Effector memory CD4-positive, alpha-beta T cell (primary cell): ENCODE results near the gene GPR183.
A peak's percentile ranks its signal among the peaks of the same experiment; 100 is the strongest.

Experiments
- DNase-seq, 3 donors: peaks; one replicate each; pipeline ENCODE4 v3.0.0-alpha.2; 2020
- H3K27ac ChIP-seq: 2 replicates; pipeline ENCODE4 v1.7.0; 2013; ENCODE audit warnings: mild to moderate bottlenecking, low read length, moderate library complexity; ENCODE audit not compliant: insufficient read depth, poor library complexity, severe bottlenecking
- H3K27me3 ChIP-seq: replicated peaks from 2 replicates; pipeline ENCODE4 v1.7.0; 2013; ENCODE audit warnings: mild to moderate bottlenecking, low read length; ENCODE audit not compliant: insufficient read depth, control insufficient read depth, poor library complexity, severe bottlenecking
- H3K36me3 ChIP-seq: 2 replicates; pipeline ENCODE4 v1.7.0; 2013; ENCODE audit warnings: mild to moderate bottlenecking, low read length, moderate library complexity; ENCODE audit not compliant: control insufficient read depth, insufficient read depth
- H3K4me1 ChIP-seq: 2 replicates; pipeline ENCODE4 v1.7.0; 2013; ENCODE audit warnings: low read length, mild to moderate bottlenecking; ENCODE audit not compliant: control insufficient read depth, insufficient read depth, poor library complexity, severe bottlenecking
- H3K4me3 ChIP-seq: 2 replicates; pipeline ENCODE4 v1.7.0; 2013; ENCODE audit warnings: low read length, low read depth, mild to moderate bottlenecking; ENCODE audit not compliant: insufficient read depth, poor library complexity, severe bottlenecking
- H3K9me3 ChIP-seq: 2 replicates; pipeline ENCODE4 v1.7.0; 2013; ENCODE audit warnings: mild to moderate bottlenecking, low read length, moderate library complexity; ENCODE audit not compliant: control insufficient read depth

GPR183 gene

GRCh38 chr13:99265821-99266426 is 41.3 kb downstream of the GPR183 start:
- no peak for DNase-seq
- Histone ChIP-seq H3K4me1 (peaks cover 32% of the 10 kb centered on the region), H3K9me3 (no peaks in the 10 kb centered on the region), H3K4me3 (no peak overlapping the region), H3K27me3 (no peaks in the 10 kb centered on the region), H3K27ac (no peak overlapping the region), H3K36me3 (peaks cover 3% of the 10 kb centered on the region)

- Histone ChIP-seq H3K4me3 (no peak overlapping the region), H3K27me3 (no peaks in the 10 kb centered on the region), H3K4me1 (peaks cover 31% of the 10 kb centered on the region), H3K9me3 (no peaks in the 10 kb centered on the region), H3K27ac (no peak overlapping the region), H3K36me3 (peaks cover 3% of the 10 kb centered on the region)
- DNase-seq: no peak
Observed at GRCh38 chr13:99265162-99265800, 41.9 kb downstream of the GPR183 start.

GRCh38 chr13:99264051-99264450 is 43.1 kb downstream of the GPR183 start:
- H3K4me3 ChIP-seq: no peak overlapping the region
- peak overlapping the region; percentile 44 for H3K27ac ChIP-seq
- peaks cover 34% of the 10 kb centered on the region for H3K4me1 ChIP-seq
- H3K27me3 ChIP-seq: no peaks in the 10 kb centered on the region
- H3K36me3 ChIP-seq: peaks cover 3% of the 10 kb centered on the region
- no peaks in the 10 kb centered on the region for H3K9me3 ChIP-seq
- DNase-seq: no peak

- Histone ChIP-seq H3K36me3 (peaks cover 3% of the 10 kb centered on the region), H3K27me3 (no peaks in the 10 kb centered on the region), H3K27ac (no peak overlapping the region), H3K4me1 (peaks cover 34% of the 10 kb centered on the region), H3K9me3 (no peaks in the 10 kb centered on the region), H3K4me3 (no peak overlapping the region)
- no peak for DNase-seq
Observed at GRCh38 chr13:99263126-99263785, 43.9 kb downstream of the GPR183 start.

- Histone ChIP-seq H3K27ac (no peak overlapping the region), H3K4me3 (no peak overlapping the region), H3K4me1 (peaks cover 34% of the 10 kb centered on the region), H3K36me3 (no peaks in the 10 kb centered on the region), H3K9me3 (no peaks in the 10 kb centered on the region), H3K27me3 (no peaks in the 10 kb centered on the region)
- DNase-seq: no peak
Observed at GRCh38 chr13:99261059-99261458, 46.1 kb downstream of the GPR183 start.

GRCh38 chr13:99260216-99260615 is 47.0 kb downstream of the GPR183 start:
- Histone ChIP-seq H3K9me3 (no peaks in the 10 kb centered on the region), H3K27ac (peak overlapping the region; percentile 65), H3K36me3 (peaks cover 4% of the 10 kb centered on the region), H3K27me3 (no peaks in the 10 kb centered on the region), H3K4me1 (peaks cover 28% of the 10 kb centered on the region), H3K4me3 (no peak overlapping the region)
- no peak for DNase-seq

GRCh38 chr13:99258946-99259345 is 48.3 kb downstream of the GPR183 start:
- H3K27ac ChIP-seq: peak overlapping the region; percentile 65
- no peak for DNase-seq

GRCh38 chr13:99258210-99258860 is 48.9 kb downstream of the GPR183 start, which contains the start of gene GPR18:
Gene GPR18 (minus strand): TSS chr13:99258379. CDS start chr13:99255872, 2,507 bp downstream.
- no peaks in the 10 kb centered on the region for H3K27me3 ChIP-seq
- no peaks in the 10 kb centered on the region for H3K9me3 ChIP-seq
- peaks cover 12% of the 10 kb centered on the region for H3K4me1 ChIP-seq
- peaks cover 16% of the 10 kb centered on the region for H3K36me3 ChIP-seq
- peak within 1 kb of the TSS; percentile 63 for H3K4me3 ChIP-seq
- no peak for DNase-seq
- peak within 1 kb of the TSS; percentile 65 for H3K27ac ChIP-seq

More at GRCh38 chr13:99258946-99259345, 48.3 kb downstream of the GPR183 start:
- Histone ChIP-seq H3K4me1 (peaks cover 18% of the 10 kb centered on the region), H3K36me3 (peaks cover 16% of the 10 kb centered on the region), H3K9me3 (no peaks in the 10 kb centered on the region), H3K27me3 (no peaks in the 10 kb centered on the region), H3K4me3 (peak overlapping the region; percentile 63)

GRCh38 chr13:99257291-99257690 is 49.9 kb downstream of the GPR183 start:
- H3K4me3 ChIP-seq: peak overlapping the region; percentile 63
- no peaks in the 10 kb centered on the region for H3K27me3 ChIP-seq
- peak overlapping the region; percentile 61 for H3K27ac ChIP-seq
- H3K36me3 ChIP-seq: peaks cover 16% of the 10 kb centered on the region
- no peaks in the 10 kb centered on the region for H3K9me3 ChIP-seq
- DNase-seq: no peak
- H3K4me1 ChIP-seq: peaks cover 10% of the 10 kb centered on the region
